Endodermal cell (in vitro differentiated cells): ENCODE data around the gene CACNA2D4. TPM values are rescaled to one million over a fixed set of nuclear protein-coding genes. Genes with fewer than 3 reads are reported as not detected.

Source experiments
- DNase-seq: peaks from one replicate; pipeline ENCODE4 v3.0.0-alpha.2; 2017
- H3K27ac ChIP-seq: 2 replicates; pipeline ENCODE4 v1.5.1; 2013; ENCODE audit warnings: mild to moderate bottlenecking, low read depth, low read length, moderate library complexity
- H3K27me3 ChIP-seq: 2 replicates; pipeline ENCODE4 v1.6.1; 2013; ENCODE audit warnings: mild to moderate bottlenecking, low read length, moderate library complexity; ENCODE audit not compliant: insufficient read depth, control insufficient read depth, poor library complexity, severe bottlenecking
- H3K36me3 ChIP-seq: 2 replicates; pipeline ENCODE4 v1.7.0; 2013; ENCODE audit warnings: mild to moderate bottlenecking, low read length, moderate library complexity; ENCODE audit not compliant: control insufficient read depth, insufficient read depth
- H3K4me1 ChIP-seq: one replicate; pipeline ENCODE4 v1.7.0; 2013; ENCODE audit warnings: low read length; ENCODE audit not compliant: control insufficient read depth, insufficient read depth
- H3K4me3 ChIP-seq: 2 replicates; pipeline ENCODE4 v1.5.1; 2013; ENCODE audit warnings: mild to moderate bottlenecking, low read length, moderate library complexity
- H3K9ac ChIP-seq: 2 replicates; pipeline ENCODE4 v1.6.1; 2013; ENCODE audit warnings: mild to moderate bottlenecking, low read length, moderate library complexity; ENCODE audit not compliant: poor library complexity, severe bottlenecking; ENCODE audit errors: extremely low read depth
- H3K9me3 ChIP-seq: 2 replicates; pipeline ENCODE4 v1.6.1; 2013; ENCODE audit warnings: mild to moderate bottlenecking, low read length, moderate library complexity; ENCODE audit not compliant: control insufficient read depth
- H3K27ac Mint-ChIP-seq: 2 replicates; pipeline ENCODE4 v1.8.0; 2020; ENCODE audit warnings: mixed read lengths
- H3K27me3 Mint-ChIP-seq: 2 replicates; pipeline ENCODE4 v1.8.0; 2021; ENCODE audit warnings: mild to moderate bottlenecking, mixed read lengths; ENCODE audit not compliant: insufficient read depth
- H3K36me3 Mint-ChIP-seq: 2 replicates; pipeline ENCODE4 v1.8.0; 2020; ENCODE audit warnings: low read depth, mixed read lengths
- H3K4me1 Mint-ChIP-seq: 2 replicates; pipeline ENCODE4 v1.8.0; 2020; ENCODE audit warnings: mixed read lengths
- H3K4me3 Mint-ChIP-seq: 2 replicates; pipeline ENCODE4 v1.8.0; 2020; ENCODE audit warnings: mild to moderate bottlenecking, moderate library complexity, mixed read lengths
- H3K9me3 Mint-ChIP-seq: 2 replicates; pipeline ENCODE4 v1.8.0; 2020; ENCODE audit warnings: mild to moderate bottlenecking, mixed read lengths
- WGBS, 2 experiments: methylation state at CpG; one replicate each; pipeline versions ENCODE4 v1.1.5 to v1.1.7; 2013; ENCODE audit warnings: missing lambda C conversion rate in 2 of 2, mixed read lengths in 1 of 2; ENCODE audit not compliant: insufficient coverage in 1 of 2, insufficient read length in 1 of 2; 5-methylcytosine and 5-hydroxymethylcytosine counted together
- total RNA-seq, 2 donors: library from RNA; stranded (reverse); fragmentation: NEBNext Ultra II Directional in 1 of 2; extraction: Animal tissue kit (Norgen Biotek cat#: 25700) in 1 of 2; gene quantifications; 2 replicates in 1 of 2; 3 replicates in 1 of 2; pipeline ENCODE4 v1.2.1, GENCODE V29; 2021
- TF ChIP-seq, protein P1 (sequence below): fragments of 200-600 bp; sonication (generic); conservative IDR thresholded peaks from 2 replicates; pipeline ENCODE4 v1.5.0; 2021; ENCODE audit warnings: antibody characterized with exemption, mild to moderate bottlenecking

Gene CACNA2D4
- total RNA-seq, 2 donors from 2014 or later = 4.3 to 5.7 TPM

- Mint-ChIP-seq H3K4me1 (peaks cover 19% of the 10 kb centered on the region), H3K9me3 (peaks cover 18% of the 10 kb centered on the region), H3K4me3 (no peak overlapping the region), H3K27ac (no peak overlapping the region), H3K27me3 (peaks cover 40% of the 10 kb centered on the region), H3K36me3 (no peaks in the 10 kb centered on the region)
- 92 to 94% methylated on average over 9 of the region's 9 CpGs for WGBS, 2 experiments
- peaks cover 27% of the 10 kb centered on the region for H3K27me3 ChIP-seq
- H3K4me1 ChIP-seq = no peaks in the 10 kb centered on the region
- TF ChIP-seq, protein P1, sequence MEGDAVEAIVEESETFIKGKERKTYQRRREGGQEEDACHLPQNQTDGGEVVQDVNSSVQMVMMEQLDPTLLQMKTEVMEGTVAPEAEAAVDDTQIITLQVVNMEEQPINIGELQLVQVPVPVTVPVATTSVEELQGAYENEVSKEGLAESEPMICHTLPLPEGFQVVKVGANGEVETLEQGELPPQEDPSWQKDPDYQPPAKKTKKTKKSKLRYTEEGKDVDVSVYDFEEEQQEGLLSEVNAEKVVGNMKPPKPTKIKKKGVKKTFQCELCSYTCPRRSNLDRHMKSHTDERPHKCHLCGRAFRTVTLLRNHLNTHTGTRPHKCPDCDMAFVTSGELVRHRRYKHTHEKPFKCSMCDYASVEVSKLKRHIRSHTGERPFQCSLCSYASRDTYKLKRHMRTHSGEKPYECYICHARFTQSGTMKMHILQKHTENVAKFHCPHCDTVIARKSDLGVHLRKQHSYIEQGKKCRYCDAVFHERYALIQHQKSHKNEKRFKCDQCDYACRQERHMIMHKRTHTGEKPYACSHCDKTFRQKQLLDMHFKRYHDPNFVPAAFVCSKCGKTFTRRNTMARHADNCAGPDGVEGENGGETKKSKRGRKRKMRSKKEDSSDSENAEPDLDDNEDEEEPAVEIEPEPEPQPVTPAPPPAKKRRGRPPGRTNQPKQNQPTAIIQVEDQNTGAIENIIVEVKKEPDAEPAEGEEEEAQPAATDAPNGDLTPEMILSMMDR = no peak
- no peak overlapping the region for H3K4me3 ChIP-seq
- no peak overlapping the region for H3K27ac ChIP-seq
- DNase-seq = no peak
- H3K9me3 ChIP-seq = no peaks in the 10 kb centered on the region
- no peak overlapping the region for H3K9ac ChIP-seq
- H3K36me3 ChIP-seq = no peaks in the 10 kb centered on the region
Observed at GRCh38 chr12:1816730-1817348, 101.6 kb downstream of the CACNA2D4 start.

- no peak for DNase-seq
- peaks cover 15% of the 10 kb centered on the region for H3K4me1 Mint-ChIP-seq
- H3K9me3 ChIP-seq = no peaks in the 10 kb centered on the region
- H3K36me3 Mint-ChIP-seq = no peaks in the 10 kb centered on the region
- peaks cover 18% of the 10 kb centered on the region for H3K9me3 Mint-ChIP-seq
- H3K27ac ChIP-seq = peak overlapping the region; percentile 38
- no peak overlapping the region for H3K4me3 ChIP-seq
- H3K27me3 ChIP-seq = peaks cover 19% of the 10 kb centered on the region
- H3K27ac Mint-ChIP-seq = no peak overlapping the region
- no peak overlapping the region for H3K4me3 Mint-ChIP-seq
- no peak overlapping the region for H3K9ac ChIP-seq
- no peaks in the 10 kb centered on the region for H3K36me3 ChIP-seq
- H3K4me1 ChIP-seq = no peaks in the 10 kb centered on the region
- TF ChIP-seq, protein P1 = no peak
- peaks cover 33% of the 10 kb centered on the region for H3K27me3 Mint-ChIP-seq
- WGBS, 2 experiments = 89% methylated on average over 12 to 21 of the region's 21 CpGs
Observed at GRCh38 chr12:1815814-1816729, 102.4 kb downstream of the CACNA2D4 start.

- peaks cover 10% of the 10 kb centered on the region for H3K4me1 Mint-ChIP-seq
Observed at GRCh38 chr12:1815108-1815507, 103.3 kb downstream of the CACNA2D4 start.

More at GRCh38 chr12:1815108-1815507, 103.3 kb downstream of the CACNA2D4 start:
- Histone ChIP-seq H3K4me1 (no peaks in the 10 kb centered on the region), H3K27ac (no peak overlapping the region), H3K9me3 (no peaks in the 10 kb centered on the region), H3K36me3 (no peaks in the 10 kb centered on the region), H3K27me3 (peaks cover 9% of the 10 kb centered on the region), H3K4me3 (no peak overlapping the region), H3K9ac (no peak overlapping the region)
- Mint-ChIP-seq H3K9me3 (peaks cover 18% of the 10 kb centered on the region), H3K4me3 (no peak overlapping the region), H3K36me3 (no peaks in the 10 kb centered on the region), H3K27me3 (peaks cover 23% of the 10 kb centered on the region), H3K27ac (no peak overlapping the region)
- TF ChIP-seq, protein P1 = no peak
- DNase-seq = no peak
- WGBS, 2 experiments = 86 to 90% methylated on average over 3 of the region's 3 CpGs
